Gastrocnemius medialis (tissue), 4 donors: ENCODE results near the gene LPCAT3.

ENCODE experiments used
- POLR2A ChIP-seq, 2 donors: fragments of 450-650 bp; IDR thresholded peaks; one replicate each; pipeline ENCODE4 v1.6.1; 2017; ENCODE audit warnings: antibody characterized with exemption in 2 of 2, mild to moderate bottlenecking in 2 of 2, moderate library complexity in 2 of 2
- TF ChIP-seq, protein P1 (sequence below), 5 experiments: fragments of 450-650 bp in 3 of 5; fragments of 200-600 bp in 2 of 5; sonication (generic) in 2 of 5; IDR thresholded peaks in 4 of 5; conservative IDR thresholded peaks in 1 of 5; 1 replicate in 4 of 5; 2 replicates in 1 of 5; pipeline ENCODE4 v1.5.1; 2016 to 2019; ENCODE audit warnings: antibody characterized with exemption in 5 of 5, mild to moderate bottlenecking in 3 of 5, moderate library complexity in 3 of 5

DNA sequence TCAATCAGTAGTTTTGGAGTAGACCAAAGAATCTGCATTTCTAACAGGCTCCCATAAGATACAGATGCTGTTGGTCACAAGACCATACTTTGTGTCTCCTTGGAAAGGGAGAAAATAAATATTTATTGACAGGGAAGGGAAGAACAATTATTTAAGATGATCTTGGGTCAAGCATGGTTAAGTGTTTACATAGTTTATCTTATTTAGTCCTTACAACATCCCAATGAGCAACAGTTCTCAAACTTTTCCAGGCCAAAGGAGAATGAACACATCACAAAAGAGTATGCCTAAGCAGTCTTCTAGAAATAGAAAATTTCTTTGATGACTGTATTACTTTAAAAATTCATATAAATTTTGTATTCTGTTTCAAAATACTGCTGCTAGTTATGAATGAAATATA is 8.8 kb downstream of the LPCAT3 start:
- TF ChIP-seq, protein P1, sequence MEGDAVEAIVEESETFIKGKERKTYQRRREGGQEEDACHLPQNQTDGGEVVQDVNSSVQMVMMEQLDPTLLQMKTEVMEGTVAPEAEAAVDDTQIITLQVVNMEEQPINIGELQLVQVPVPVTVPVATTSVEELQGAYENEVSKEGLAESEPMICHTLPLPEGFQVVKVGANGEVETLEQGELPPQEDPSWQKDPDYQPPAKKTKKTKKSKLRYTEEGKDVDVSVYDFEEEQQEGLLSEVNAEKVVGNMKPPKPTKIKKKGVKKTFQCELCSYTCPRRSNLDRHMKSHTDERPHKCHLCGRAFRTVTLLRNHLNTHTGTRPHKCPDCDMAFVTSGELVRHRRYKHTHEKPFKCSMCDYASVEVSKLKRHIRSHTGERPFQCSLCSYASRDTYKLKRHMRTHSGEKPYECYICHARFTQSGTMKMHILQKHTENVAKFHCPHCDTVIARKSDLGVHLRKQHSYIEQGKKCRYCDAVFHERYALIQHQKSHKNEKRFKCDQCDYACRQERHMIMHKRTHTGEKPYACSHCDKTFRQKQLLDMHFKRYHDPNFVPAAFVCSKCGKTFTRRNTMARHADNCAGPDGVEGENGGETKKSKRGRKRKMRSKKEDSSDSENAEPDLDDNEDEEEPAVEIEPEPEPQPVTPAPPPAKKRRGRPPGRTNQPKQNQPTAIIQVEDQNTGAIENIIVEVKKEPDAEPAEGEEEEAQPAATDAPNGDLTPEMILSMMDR (IDR thresholded peaks at IDR 0.05 in 4 of 5, conservative IDR thresholded peaks at IDR 0.05 in 1 of 5): no peak
- TF ChIP-seq POLR2A (IDR thresholded peaks at IDR 0.05): no peak
